GM13977 (cell line): ENCODE results near the gene PALLD.

Experiments
- DNase-seq: peaks from one replicate; pipeline ENCODE4 v3.0.0; 2012; ENCODE audit warnings: low spot score
- CTCF ChIP-seq: IDR thresholded peaks from 2 replicates; pipeline ENCODE4 v1.5.1; 2012; ENCODE audit warnings: mild to moderate bottlenecking, control low read depth; ENCODE audit not compliant: insufficient read depth; ENCODE audit errors: extremely low read depth, missing control alignments
- in situ Hi-C: fragments of 300-500 bp; cut with MboI; formaldehyde crosslinking; loops from one replicate; pipeline ENCODE4 v1.12.0; 2022; ENCODE audit warnings: low sequenced_read_pairs, low pct_unique_long_range_greater_than_20kb, mixed read lengths, inconsistent platforms; ENCODE audit not compliant: unreplicated experiment

Gene PALLD

GRCh38 chr4:168716406-168717129 lies 219.7 kb downstream of the PALLD start:
- no peak for DNase-seq
- TF ChIP-seq CTCF, result no peak
- in situ Hi-C loops, result loop anchor here (25.0 kb wide), 1 partner anchor 196 kb away; no protein-coding TSS in a partner anchor

- DNase-seq, result no peak
- TF ChIP-seq CTCF, result no peak
- in situ Hi-C loops, result loop anchor here (25.0 kb wide), 1 partner anchor 194 kb away; no protein-coding TSS in a partner anchor
Measured at GRCh38 chr4:168717847-168718246, 221.0 kb downstream of the PALLD start.

GRCh38 chr4:168719725-168720124 lies 222.9 kb downstream of the PALLD start:
- TF ChIP-seq CTCF, result no peak
- DNase-seq, result no peak
- in situ Hi-C loops, result loop anchor here (25.0 kb wide), 1 partner anchor 193 kb away; no protein-coding TSS in a partner anchor

- in situ Hi-C loops, result loop anchor here (25.0 kb wide), 1 partner anchor 192 kb away; no protein-coding TSS in a partner anchor
- TF ChIP-seq CTCF, result no peak
- DNase-seq, result no peak
Measured at GRCh38 chr4:168720396-168720900, 223.6 kb downstream of the PALLD start.

- DNase-seq, result no peak
- no peak for TF ChIP-seq CTCF
- in situ Hi-C loops, result loop anchor here (25.0 kb wide), 1 partner anchor 190 kb away; no protein-coding TSS in a partner anchor
Measured at GRCh38 chr4:168722391-168722790, 225.5 kb downstream of the PALLD start.

DNA sequence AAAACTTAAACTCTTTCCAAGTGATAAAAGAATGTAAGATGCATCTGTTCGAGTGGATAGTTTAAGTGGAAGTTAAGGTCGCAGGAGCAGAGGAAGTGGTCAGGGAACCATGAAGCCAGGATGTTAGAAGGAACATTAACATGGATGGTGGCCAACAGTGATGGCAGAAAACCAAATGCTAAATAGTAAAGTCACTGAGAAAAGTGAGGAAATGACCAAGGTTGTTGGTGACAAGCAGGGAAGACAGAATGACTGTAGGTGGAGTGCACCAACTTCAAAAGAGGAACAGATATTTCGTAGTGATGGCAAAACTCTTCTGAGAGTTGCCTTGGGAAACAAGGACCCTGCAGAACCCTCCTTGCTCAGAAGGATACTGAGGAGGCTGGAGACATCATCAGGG lies 226.2 kb downstream of the PALLD start:
- in situ Hi-C loops, result loop anchor here (25.0 kb wide), 1 partner anchor 189 kb away; no protein-coding TSS in a partner anchor
- no peak for DNase-seq
- TF ChIP-seq CTCF, result no peak
